ENCODE results near the gene ACLY. TPM values are rescaled to one million over a fixed set of nuclear protein-coding genes. Genes with fewer than 3 reads are reported as not detected.
"Not testable (repeated sequence)": the region's sequence is repeated elsewhere in the genome, so short reads cannot be mapped to it uniquely, and the experiment has no call there.

Gene ACLY
- polyA plus RNA-seq, 4 donors: 81.0 to 91.3 (median 91.1) TPM

DNA sequence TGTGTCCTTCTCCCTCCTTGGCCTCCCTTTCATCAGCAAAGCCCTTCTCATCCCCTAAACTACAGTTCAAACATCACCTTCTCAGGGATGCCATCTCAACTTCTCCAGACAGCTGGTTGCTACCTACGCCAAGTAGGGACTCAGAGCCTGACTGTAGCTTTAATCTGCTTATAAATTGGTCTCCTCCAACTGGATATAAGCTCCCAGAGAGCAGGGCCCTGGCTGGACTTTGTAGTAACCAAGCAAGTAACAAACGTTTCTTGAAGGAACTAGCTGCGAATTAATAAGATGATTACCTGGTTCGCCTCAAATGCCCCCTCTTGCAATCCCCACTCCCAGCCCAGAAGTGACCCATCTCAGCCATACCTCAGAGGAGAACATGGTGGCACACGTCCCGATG lies 36.0 kb downstream of the ACLY start:
- DNase-seq (ENCODE audit: low read depth in 4 of 4, low spot score in 3 of 4): no peak

DNA sequence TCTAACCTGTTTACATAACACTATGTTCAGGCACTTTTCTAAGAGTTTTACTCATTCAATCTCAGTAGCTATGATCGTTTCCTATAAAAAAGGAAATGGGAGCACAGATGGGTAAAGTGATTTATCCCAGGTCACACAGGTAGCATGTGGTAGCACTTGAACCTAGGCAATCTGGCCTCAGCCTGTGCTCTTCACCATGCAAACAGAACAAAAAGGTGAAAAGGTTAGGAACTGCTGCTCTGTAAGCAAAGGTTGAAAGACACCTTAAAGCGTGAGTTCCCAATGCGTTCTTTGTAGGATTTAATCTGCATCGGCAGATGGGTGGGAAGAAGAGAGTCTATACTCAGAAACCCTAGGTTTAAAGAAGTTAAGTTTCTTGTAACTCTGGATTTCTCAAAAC lies 38.6 kb downstream of the ACLY start:
- no peak for DNase-seq (ENCODE audit: low read depth in 4 of 4, low spot score in 3 of 4)

DNA sequence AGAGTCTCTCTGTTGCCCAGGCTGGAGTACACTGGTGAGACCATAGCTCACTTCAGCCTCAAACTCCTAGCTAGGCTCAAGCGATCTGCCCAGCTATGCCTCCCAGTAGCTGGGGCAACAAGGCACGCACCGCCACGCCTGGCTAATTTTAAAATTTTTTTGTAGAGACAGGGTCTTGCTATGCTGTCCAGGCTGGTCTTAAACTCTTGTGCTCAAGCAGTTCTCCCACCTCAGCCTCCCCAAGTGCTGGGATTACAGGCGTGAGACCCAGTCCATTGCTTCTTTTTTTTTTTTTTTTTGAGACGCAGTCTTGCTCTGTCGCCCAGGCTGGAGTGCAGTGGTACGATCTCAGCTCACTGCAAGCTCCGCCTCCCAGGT lies 44.5 kb downstream of the ACLY start:
- not testable (repeated sequence) for DNase-seq (ENCODE audit: low read depth in 4 of 4, low spot score in 3 of 4)

DNA sequence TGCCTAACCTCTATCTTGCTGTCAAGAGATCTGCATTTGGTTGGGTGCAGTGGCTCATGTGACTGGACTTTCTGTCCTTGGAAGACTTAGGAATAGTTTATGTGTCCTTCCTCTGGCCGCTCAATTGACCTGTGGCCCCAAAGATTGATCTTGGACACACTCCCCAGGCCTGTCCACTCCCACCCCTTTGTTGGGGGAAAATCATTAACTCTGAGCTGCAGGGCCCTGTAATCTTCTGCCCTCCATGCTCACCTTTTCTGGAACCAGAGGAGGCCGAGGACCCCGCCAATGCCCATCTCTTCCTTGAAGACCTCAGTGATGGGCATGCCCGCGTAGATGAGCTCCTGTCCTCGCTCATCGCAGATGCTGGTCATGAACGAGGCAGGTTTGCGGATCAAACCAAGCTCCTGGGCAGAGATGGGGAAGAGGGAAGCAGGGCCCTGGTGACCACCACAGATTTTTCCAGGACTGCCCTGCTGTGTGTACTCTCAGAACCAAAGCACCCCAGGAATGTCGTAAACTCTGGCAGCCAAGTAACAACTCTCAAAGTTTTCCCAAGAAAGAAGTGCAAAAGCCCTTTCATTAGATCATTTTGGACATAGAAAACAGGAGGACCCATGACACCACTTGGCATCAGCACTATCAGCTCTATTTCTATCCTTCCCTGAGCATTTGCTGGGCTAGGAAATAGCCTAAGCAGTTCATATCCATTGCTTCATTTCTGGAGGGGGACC lies 45.0 kb downstream of the ACLY start:
- DNase-seq (ENCODE audit: low read depth in 4 of 4, low spot score in 3 of 4): no peak

DNA sequence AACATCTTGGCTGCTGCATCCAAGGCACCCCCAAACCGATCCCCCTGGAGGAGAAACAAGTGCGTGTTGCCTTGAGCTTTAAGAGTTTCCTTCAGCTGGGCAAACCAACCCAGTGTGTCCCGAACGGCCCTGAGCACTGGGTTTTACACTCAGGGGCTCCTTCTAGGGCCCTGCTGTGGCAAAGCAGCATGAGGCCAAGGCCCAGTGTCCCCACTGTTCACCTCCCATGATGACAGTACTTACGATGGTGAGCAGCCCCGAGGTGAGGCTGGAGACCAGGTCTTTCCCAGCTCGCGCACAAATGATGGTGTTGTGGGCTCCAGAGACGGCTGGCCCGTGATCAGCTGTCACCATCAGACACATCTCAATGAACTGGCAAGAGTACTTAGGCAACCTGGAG lies 47.0 kb downstream of the ACLY start:
- DNase-seq (ENCODE audit: low read depth in 4 of 4, low spot score in 3 of 4): no peak

DNA sequence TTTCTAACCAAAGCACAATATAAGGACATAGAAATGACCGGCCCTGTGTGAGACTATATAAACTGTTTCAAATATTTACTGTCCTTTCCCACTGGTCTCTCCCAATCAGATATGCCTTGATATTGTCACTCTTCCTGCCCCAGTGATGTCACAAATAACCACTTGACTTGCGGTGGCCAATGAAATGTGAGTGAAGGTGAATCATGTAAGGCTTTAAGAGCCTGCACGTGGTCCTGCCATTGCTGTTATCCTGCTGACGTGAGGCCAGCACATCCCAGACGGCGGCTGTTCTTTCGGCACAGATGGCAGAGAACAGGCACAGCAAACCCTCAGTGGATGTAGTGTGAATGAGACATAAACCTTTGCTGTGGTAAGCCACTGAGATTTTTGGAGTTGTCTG lies 48.1 kb downstream of the ACLY start:
- DNase-seq (ENCODE audit: low read depth in 4 of 4, low spot score in 3 of 4): no peak

DNA sequence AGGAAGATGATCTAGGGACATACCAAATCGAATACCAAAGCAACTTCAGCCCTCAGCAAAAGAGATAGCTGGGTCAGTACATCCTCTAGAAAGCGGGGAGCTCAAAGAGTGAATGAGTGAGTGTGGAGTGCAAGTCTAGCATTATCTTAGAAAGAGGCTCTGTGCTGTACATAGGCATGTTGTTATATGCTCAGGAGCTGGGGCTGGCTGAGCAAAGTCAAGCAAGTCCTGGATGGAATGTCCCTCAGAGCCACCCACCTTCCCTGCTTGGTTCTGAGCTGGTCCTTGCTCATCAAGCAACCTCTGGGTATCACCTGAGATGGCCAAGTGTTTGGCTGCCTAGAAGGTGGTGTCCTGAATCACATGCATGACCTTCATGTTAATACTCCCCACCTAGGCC lies 48.7 kb downstream of the ACLY start:
- DNase-seq (ENCODE audit: low read depth in 4 of 4, low spot score in 3 of 4): no peak

DNA sequence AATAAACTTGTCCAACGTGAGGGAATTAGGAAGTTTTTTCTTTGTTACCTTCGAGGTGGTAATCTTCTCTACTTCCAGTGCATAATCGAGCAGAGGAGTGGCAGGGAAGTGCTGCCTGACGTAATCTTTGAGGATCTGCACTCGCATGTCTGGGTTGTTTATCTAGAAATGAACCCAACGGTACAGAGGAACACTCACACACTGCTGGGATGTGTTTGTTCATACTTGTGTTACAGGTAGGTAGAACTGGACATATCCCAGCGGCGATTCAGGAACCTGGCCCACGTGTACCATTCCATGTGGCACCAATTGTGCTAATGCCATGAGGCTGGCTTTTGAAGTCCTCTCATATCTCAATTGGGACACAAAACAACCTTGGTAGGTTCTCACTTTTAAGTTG lies 49.3 kb downstream of the ACLY start:
- DNase-seq (ENCODE audit: low read depth in 4 of 4, low spot score in 3 of 4): no peak

DNA sequence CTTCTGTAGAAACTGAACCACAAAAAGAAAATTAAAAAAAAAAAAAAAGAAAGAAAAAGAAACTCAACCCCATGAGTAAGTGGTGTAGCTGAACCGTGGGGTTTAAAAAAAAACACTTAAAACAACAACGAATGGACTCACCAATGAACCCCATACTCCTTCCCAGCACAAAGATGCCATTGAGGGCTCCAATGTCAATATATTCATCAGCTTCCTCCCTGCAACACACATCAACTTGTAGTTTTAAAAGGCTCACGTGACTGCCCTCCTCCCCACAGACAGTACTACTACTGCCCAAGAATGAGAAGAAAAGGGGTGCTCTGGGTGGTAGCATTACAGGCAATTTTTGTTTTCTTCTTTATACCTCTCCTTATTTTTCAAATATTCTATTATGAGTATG lies 50.2 kb downstream of the ACLY start:
- DNase-seq (ENCODE audit: low read depth in 4 of 4, low spot score in 3 of 4): no peak

DNA sequence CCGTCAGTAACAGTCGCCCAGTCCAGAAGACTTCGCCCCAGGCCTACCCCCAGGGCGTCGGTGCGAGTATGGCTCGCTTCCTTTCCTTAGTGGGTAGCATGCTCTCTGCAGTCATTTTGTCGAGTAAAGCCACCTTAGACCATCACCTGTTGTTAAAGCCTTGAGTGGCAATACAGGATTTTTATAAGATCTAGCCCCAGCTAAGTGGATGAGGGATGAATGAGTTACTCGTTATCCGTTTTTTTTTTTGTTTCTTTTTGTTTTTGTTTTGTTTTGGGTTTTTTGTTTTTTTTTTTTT lies 53.2 kb downstream of the ACLY start:
- DNase-seq (ENCODE audit: low read depth in 4 of 4, low spot score in 3 of 4): no peak

DNA sequence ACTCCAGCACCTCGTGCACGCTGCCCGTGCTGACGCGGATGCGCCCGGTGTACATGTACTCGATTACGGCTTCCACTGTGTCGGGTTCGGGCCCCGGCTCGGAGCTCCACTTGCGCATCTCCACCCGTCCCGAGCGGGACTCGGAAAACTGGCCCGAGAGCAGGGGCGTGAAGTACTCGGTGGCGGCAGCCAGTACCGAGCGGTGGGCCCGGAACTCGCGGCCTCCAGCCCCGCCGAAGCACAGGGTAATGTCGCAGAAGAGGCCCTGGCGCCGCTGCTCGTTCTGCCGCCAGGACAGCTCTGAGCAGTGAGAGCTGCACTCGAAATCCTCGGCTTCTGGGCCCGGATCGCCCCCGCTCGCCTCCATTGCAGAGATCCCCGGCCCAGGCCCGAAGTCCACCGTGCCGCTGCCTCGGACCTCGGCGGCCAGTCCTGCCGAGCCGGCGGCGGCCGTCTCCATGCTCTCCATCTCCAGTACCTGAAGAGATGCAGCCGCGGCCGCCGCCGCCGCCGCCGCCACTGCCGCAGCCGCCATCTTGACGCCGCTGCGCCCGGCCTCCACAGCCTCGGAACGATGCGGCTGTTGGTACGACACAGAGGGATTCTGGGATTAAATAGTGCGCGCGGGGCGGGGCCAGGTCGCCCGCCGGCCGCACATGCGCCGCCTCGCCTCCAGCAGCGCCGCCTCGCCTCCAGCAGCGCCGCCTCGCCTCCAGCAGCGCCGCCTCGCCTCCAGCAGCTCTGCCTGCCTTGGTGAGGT lies 53.7 kb downstream of the ACLY start, which contains the start of gene KLHL11:
Gene KLHL11, minus strand, starts transcription at position 588 of the 760 bp plus-strand sequence. Its CDS starts 53 bp downstream, at position 535.
- DNase-seq (ENCODE audit: low read depth in 4 of 4, low spot score in 3 of 4): peak; percentile 80 to 84 (median 82)

DNA sequence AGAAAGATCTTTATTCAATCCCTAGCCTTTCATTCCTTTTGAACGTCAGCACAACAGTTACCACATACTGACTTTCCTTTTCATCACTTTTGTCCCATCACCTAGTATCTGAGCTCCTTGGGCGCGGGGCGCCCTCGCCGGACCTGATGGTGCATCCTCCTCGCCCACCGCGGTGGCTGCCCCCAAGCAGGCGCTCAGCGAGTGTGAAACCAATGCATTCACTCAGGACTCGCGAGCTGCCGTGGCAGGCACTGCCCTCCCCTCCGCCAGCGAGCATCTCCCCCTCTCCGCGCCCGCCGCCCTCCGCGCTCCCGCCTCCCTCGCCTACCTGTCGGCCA lies 54.3 kb downstream of the ACLY start:
- no peak for DNase-seq (ENCODE audit: low read depth in 4 of 4, low spot score in 3 of 4)

DNA sequence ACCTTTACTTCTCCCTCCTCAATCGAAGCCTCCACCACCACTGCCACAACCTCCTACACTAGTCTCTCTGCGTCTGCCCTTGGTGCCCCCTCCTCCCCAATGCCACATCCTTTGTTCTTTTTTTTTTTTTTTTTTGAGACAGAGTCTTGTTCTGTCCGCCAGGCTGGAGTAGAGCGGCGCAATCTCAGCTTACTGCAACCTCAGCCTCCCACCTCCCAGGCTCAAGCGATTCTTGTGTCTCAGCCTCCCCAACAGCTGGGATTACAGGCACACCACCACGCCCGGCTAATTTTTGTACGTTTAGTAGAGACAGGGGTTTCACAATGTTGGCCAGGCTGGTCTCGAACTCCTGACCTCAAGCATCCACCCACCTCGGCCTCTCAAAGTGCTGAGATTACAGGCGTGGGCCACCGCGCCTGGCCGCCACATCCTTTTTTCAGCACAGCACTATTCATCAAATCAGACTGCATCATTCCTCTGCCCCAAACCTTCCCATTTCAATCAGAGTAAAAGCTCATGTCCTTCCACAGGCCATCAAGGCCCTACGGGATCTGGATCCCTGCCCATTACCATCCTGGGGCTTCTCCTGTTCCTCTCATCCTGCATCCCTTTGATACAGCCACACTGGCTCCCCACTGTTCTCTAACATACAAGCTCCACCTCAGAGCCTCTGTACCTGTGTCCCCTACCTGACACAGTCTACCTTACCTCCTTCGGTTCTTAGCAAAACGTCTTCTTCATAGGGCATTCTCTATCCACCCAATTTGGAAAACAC lies 55.5 kb downstream of the ACLY start:
- DNase-seq (ENCODE audit: low read depth in 4 of 4, low spot score in 3 of 4): no peak

DNA sequence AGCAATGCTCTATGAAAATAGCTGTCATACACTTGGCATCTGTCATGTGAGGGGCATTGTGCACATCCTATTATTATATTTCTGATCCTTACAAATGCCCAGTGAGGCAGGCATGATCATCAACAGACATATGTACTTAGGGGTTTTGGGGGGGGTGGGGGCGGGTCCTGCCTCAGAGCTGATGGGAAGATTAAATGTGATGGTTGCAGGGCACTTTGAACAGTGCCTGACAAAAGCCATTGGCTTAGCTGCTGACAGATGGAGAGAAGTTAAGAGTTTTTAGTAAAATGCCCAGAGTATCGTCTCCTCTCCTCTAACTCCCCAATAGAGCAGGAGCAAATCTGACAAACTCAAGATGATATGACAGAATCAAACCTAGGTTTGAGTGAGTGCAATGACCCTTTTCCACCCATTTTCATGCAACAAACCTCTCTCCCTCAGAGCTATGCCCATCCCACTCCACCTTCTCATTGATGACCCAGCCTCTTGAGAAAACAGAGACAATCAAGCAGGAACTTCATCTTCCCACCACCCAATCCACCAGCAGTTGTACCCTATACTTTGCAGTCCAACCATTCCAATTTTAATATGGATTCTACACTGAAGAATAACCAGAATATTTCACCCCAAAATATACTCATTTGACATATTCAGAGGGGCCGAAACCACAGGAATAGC lies 58.4 kb downstream of the ACLY start:
- DNase-seq (ENCODE audit: low read depth in 4 of 4, low spot score in 3 of 4): no peak

DNA sequence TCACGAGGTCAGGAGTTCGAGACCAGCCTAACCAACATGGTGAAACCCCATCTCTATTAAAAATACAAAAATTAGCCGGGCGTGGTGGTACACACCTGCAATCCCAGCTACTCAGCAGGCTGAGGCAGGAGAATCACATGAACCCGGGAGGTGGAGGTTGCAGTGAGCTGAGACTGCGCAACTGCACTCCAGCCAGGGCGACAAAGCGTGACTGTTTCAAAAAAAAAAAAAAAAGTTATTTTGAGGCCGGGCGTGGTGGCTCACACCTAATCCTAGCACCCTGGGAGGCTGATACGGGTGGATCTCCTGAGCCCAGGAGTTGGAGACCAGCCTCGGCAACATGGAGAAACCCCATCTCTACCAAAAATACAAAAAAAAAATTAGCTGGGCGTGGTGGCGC lies 67.4 kb downstream of the ACLY start:
- not testable (repeated sequence) for DNase-seq (ENCODE audit: low read depth in 4 of 4, low spot score in 3 of 4)

DNA sequence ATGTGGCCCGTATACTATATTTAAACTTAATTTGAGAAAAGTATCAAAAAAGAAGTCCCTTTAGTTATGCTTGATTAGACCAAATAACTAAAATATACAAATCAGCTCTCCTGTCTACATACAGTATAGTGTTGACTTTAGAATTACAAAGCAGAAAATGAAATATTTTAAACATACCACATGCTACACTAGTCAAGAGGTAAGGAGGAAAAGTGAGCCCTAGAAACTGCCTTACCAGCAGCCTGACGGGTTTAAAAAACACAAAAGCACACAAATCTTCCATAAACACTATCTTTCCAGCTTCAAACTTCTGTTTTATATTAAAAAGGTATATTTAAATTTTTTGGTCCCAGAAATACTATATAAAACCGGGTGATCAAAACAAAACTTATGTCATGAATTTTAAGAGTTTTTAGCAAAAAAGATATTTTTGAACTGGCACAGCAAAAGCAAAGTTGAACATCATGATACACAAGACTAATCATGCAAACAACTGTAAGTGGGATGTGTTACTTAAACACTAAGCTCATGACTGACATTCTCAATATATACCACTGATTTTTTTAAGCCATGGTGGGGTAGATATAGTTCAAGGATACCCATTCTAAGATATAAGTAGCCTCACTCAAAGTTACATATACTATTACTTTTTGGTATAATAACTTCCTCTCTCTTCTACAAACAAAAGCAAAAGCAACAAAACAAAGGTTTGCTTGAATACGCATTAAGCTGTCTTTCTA lies 69.3 kb downstream of the ACLY start:
- no peak for DNase-seq (ENCODE audit: low read depth in 4 of 4, low spot score in 3 of 4)

DNA sequence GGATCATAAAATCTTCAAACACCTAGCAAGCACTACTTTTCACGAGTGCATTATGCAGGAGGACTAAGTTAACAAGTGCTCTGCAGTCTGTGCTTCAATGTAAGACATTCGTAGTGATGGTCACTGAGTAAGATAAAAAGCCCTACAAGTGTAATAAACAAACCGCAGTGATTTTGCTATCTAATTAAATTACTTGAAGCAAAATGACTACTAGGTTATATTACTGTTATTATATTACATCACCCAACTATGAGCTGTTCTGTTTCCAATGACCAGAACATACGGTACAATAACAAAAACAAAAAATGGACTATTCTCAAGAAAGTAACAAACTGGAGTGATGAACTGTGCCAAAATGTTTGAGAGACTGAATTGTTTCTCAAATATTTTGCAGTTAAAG lies 70.0 kb downstream of the ACLY start:
- no peak for DNase-seq (ENCODE audit: low read depth in 4 of 4, low spot score in 3 of 4)

DNA sequence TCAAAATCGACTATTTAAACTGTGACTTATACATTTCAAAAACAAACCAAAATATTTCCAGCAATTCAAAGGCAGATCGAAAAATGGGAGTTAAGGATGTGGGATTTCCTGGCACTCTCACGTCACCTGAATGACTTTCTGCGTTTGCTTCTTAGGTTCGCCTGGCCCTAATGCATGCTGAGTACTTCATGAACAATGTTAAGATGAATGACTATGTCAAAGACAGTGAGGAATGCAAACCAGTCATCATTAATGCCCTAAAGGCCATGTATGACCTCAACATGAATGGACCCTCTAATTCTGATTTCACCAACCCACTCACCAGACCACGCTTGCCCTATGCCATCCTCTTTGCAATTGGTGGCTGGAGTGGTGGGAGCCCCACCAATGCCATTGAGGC lies 73.8 kb downstream of the ACLY start:
- DNase-seq (ENCODE audit: low read depth in 4 of 4, low spot score in 3 of 4): no peak

DNA sequence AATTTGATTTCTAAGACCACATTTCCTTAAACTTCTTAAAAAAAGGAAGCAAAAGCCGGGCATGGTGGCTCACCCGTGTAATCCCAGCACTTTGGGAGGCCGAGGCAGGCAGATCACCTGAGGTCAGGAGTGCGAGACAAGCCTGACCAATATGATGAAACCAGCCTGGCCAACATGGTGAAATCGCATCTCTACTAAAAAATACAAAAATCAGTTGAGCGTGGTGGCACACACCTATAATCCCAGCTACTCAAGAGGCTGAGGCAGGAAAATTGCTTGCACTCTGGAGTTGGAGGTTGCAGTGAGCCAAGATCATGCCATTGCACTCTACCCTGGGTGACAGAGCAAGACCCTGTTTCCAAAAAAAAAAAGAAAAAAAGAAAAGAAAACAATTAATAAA lies 78.0 kb downstream of the ACLY start:
- DNase-seq (ENCODE audit: low read depth in 4 of 4, low spot score in 3 of 4): not testable (repeated sequence)

DNA sequence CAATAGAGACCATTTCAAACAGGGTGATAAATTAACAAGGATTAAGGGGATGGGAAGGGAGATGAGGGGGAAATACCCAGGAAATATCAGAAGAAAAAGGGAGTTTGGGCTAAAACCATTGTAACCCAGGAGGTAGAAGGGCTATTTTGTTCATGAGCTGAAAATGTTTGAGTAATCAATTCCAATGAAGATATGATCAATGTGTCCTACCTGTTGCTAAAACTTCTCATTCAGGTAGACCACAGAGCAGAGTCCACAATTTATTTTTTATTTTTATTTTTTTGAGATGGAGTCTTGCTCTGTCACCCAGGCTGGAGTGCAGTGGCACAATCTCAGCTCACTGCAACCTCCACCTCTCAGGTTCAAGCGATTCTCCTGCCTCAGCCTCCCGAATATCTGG lies 79.3 kb downstream of the ACLY start:
- DNase-seq (ENCODE audit: low read depth in 4 of 4, low spot score in 3 of 4): not testable (repeated sequence)
